Prostate gland (tissue), 2 donors: ENCODE measurements around the gene INCA1.

Source experiments
- CTCF ChIP-seq, 4 experiments: fragments of 200-600 bp in 2 of 4; fragments of 450-650 bp in 2 of 4; sonication (generic) in 2 of 4; IDR thresholded peaks; 1 replicate in 3 of 4; 2 replicates in 1 of 4; pipeline ENCODE4 v1.5.1; 2016 to 2019; ENCODE audit warnings: antibody characterized with exemption in 4 of 4, mild to moderate bottlenecking in 2 of 4, moderate library complexity in 2 of 4
- POLR2A ChIP-seq: fragments of 450-650 bp; IDR thresholded peaks from one replicate; pipeline ENCODE4 v1.6.1; 2016; ENCODE audit warnings: antibody characterized with exemption, mild to moderate bottlenecking
- POLR2AphosphoS5 ChIP-seq: sonication (generic); formaldehyde crosslinking; IDR thresholded peaks from one replicate; pipeline ENCODE4 v1.6.1; 2017; ENCODE audit warnings: antibody characterized with exemption

GRCh38 chr17:5003214-5003867, 6.0 kb upstream of the INCA1 start:
- TF ChIP-seq CTCF (IDR thresholded peaks at IDR 0.05) (no peak), POLR2A (no peak), POLR2AphosphoS5 (no peak)
